Upper lobe of left lung (tissue), 4 donors: ENCODE measurements around the gene MT1B.

Source experiments
- CTCF ChIP-seq, 6 experiments: fragments of 450-650 bp in 4 of 6; fragments of 200-600 bp in 2 of 6; sonication (generic) in 2 of 6; IDR thresholded peaks; one replicate each; pipeline ENCODE4 v1.5.1; 2016 to 2019; ENCODE audit warnings: antibody characterized with exemption in 6 of 6
- POLR2AphosphoS5 ChIP-seq, 2 donors: sonication (generic); formaldehyde crosslinking; IDR thresholded peaks; one replicate each; pipeline ENCODE4 v1.5.1; 2017; ENCODE audit warnings: antibody characterized with exemption in 2 of 2

- TF ChIP-seq CTCF (IDR thresholded peaks at IDR 0.05) = no peak
- TF ChIP-seq POLR2AphosphoS5 (IDR thresholded peaks at IDR 0.05) = no peak
These were observed 12.6 kb upstream of the MT1B start for GRCh38 chr16:56639045-56639444.
